Duodenal mucosa (tissue), 2 donors: ENCODE measurements around the gene RBFOX1.

Experiments
- H3K27ac ChIP-seq: one replicate; pipeline ENCODE4 v1.7.0; 2013; ENCODE audit warnings: low read depth, low read length
- H3K27me3 ChIP-seq, 2 donors: one replicate each; pipeline ENCODE4 v1.7.0; 2013; ENCODE audit warnings: low read length in 2 of 2, control low read depth in 1 of 2; ENCODE audit not compliant: insufficient read depth in 2 of 2, control insufficient read depth in 1 of 2
- H3K36me3 ChIP-seq, 2 donors: one replicate each; pipeline ENCODE4 v1.7.0; 2013; ENCODE audit warnings: low read length in 2 of 2, control low read depth in 1 of 2; ENCODE audit not compliant: insufficient read depth in 2 of 2, control insufficient read depth in 1 of 2
- H3K4me1 ChIP-seq, 2 donors: one replicate each; pipeline ENCODE4 v1.7.0; 2013; ENCODE audit warnings: low read length in 2 of 2, control low read depth in 1 of 2; ENCODE audit not compliant: insufficient read depth in 2 of 2, control insufficient read depth in 1 of 2
- H3K4me3 ChIP-seq, 2 donors: one replicate each; pipeline ENCODE4 v1.7.0; 2013; ENCODE audit warnings: low read length in 2 of 2, low read depth in 1 of 2
- H3K9ac ChIP-seq, 2 donors: one replicate each; pipeline ENCODE4 v1.7.0; 2013; ENCODE audit warnings: low read length in 2 of 2, low read depth in 1 of 2
- H3K9me3 ChIP-seq, 2 donors: one replicate each; pipeline ENCODE4 v1.7.0; 2013; ENCODE audit warnings: low read length in 2 of 2, control low read depth in 1 of 2; ENCODE audit not compliant: control insufficient read depth in 1 of 2

Gene RBFOX1

GRCh38 chr16:7372095-7372494, 39.5 kb downstream of the RBFOX1 start:
- Histone ChIP-seq H3K4me1 (no peaks in the 10 kb centered on the region), H3K9me3 (no peaks in the 10 kb centered on the region), H3K36me3 (no peaks in the 10 kb centered on the region), H3K4me3 (no peak overlapping the region), H3K9ac (no peak overlapping the region), H3K27ac (no peak overlapping the region), H3K27me3 (no peaks in the 10 kb centered on the region)

GRCh38 chr16:7373776-7374175, 41.1 kb downstream of the RBFOX1 start:
- H3K27ac ChIP-seq, result no peak overlapping the region
- no peak overlapping the region for H3K9ac ChIP-seq
- no peaks in the 10 kb centered on the region for H3K4me1 ChIP-seq
- H3K4me3 ChIP-seq, result no peak overlapping the region
- no peaks in the 10 kb centered on the region for H3K9me3 ChIP-seq
- no peaks in the 10 kb centered on the region for H3K36me3 ChIP-seq
- H3K27me3 ChIP-seq, result no peaks in the 10 kb centered on the region

DNA sequence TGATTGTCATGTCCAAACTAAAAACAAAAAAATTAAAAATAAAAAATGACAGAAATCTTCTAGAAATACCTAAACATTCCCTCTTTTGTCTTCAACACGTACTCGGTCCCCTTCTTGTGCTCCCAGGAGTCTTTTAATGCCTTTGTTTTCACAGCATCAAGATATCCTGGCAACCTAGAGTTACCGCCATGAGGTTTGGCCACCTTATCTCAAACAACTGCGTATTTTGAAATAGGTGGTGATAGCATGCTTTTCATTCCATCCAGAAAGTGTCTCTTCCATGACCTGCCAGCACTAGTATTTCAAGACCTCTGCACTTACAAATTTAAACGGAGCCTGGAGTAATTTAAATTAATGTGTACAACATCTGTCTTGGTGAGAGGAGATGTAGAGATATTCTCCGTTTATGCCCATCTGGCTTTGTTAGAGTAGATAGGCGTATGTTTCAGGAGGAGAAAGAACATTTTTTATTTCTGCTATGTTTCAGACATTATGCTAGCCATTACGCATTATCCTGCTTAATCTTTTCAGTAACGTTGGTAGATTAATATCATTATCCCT, 42.0 kb downstream of the RBFOX1 start:
- Histone ChIP-seq H3K27ac (no peak overlapping the region), H3K9me3 (no peaks in the 10 kb centered on the region), H3K27me3 (no peaks in the 10 kb centered on the region), H3K9ac (no peak overlapping the region), H3K4me1 (no peaks in the 10 kb centered on the region), H3K4me3 (no peak overlapping the region), H3K36me3 (no peaks in the 10 kb centered on the region)

DNA sequence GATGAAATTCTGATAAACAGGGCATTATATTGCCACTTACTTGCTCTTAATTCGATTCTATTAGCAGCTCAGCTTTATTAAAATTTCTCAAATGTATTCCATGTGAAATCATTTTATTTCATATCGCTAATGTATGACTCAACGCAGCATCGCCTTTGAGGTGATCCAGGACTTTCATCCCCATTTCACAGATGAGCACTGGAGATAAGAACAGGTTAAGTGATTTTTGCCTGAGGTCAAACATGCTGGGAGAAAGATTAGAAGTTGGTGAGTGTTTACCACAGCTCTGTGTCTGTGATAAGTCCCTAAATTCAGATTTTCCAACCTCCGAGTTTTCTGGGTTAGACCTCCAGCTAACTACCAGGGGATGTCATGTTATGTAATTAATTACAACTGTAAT, 43.6 kb downstream of the RBFOX1 start:
- H3K27ac ChIP-seq, result no peak overlapping the region
- no peaks in the 10 kb centered on the region for H3K27me3 ChIP-seq
- H3K36me3 ChIP-seq, result no peaks in the 10 kb centered on the region

DNA sequence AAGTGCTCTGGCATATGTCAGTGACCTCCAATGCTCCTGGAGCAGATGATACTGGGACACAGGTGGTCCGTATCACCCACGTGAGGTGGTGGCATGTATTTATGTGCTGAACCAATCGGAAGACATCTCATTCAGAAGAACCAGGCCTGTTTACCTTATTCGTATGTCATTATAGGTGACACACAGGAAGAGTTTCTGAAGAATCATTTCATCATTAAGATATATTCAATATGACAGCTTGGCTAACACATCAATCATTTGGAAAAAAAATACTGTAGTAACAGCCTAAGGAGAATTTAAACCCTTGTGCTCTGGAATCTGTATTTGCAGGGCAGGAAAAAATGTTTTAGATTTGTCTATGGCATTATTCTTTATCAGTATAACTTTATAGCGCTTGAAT, 44.6 kb downstream of the RBFOX1 start:
- no peak overlapping the region for H3K4me3 ChIP-seq
- no peak overlapping the region for H3K9ac ChIP-seq
- no peak overlapping the region for H3K27ac ChIP-seq
- H3K4me1 ChIP-seq, result no peaks in the 10 kb centered on the region
- H3K27me3 ChIP-seq, result no peaks in the 10 kb centered on the region
- no peaks in the 10 kb centered on the region for H3K9me3 ChIP-seq
- H3K36me3 ChIP-seq, result no peaks in the 10 kb centered on the region

More for the DNA sequence above, 43.6 kb downstream of the RBFOX1 start:
- no peaks in the 10 kb centered on the region for H3K9me3 ChIP-seq
- H3K4me1 ChIP-seq, result no peaks in the 10 kb centered on the region
- no peak overlapping the region for H3K9ac ChIP-seq
- H3K4me3 ChIP-seq, result no peak overlapping the region

- H3K36me3 ChIP-seq, result no peaks in the 10 kb centered on the region
- no peak overlapping the region for H3K4me3 ChIP-seq
- no peak overlapping the region for H3K9ac ChIP-seq
- H3K4me1 ChIP-seq, result no peaks in the 10 kb centered on the region
- no peaks in the 10 kb centered on the region for H3K27me3 ChIP-seq
- H3K27ac ChIP-seq, result no peak overlapping the region
- H3K9me3 ChIP-seq, result no peaks in the 10 kb centered on the region
Observed at GRCh38 chr16:7378024-7378695, 45.5 kb downstream of the RBFOX1 start.

DNA sequence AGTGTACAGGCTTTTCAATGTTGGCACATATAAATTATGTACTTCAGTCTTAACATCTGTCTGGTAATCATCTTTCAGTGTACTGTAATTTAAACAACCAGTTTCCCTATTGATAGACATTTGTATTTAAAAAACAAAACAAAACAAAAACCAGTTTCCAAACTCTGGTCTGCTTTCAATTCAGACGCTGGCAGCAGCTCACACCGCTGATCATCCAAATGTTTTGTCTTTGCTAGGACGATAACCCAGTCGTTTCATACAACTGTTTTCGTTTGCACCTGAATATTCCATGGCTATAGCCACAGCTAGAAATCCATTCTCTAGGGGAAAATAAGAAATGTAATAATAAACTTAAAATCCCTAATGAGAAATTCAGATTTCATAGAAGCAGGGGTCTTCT, 47.8 kb downstream of the RBFOX1 start:
- Histone ChIP-seq H3K27ac (no peak overlapping the region), H3K4me1 (no peaks in the 10 kb centered on the region), H3K9me3 (no peaks in the 10 kb centered on the region), H3K4me3 (no peak overlapping the region), H3K9ac (no peak overlapping the region), H3K27me3 (no peaks in the 10 kb centered on the region), H3K36me3 (no peaks in the 10 kb centered on the region)

DNA sequence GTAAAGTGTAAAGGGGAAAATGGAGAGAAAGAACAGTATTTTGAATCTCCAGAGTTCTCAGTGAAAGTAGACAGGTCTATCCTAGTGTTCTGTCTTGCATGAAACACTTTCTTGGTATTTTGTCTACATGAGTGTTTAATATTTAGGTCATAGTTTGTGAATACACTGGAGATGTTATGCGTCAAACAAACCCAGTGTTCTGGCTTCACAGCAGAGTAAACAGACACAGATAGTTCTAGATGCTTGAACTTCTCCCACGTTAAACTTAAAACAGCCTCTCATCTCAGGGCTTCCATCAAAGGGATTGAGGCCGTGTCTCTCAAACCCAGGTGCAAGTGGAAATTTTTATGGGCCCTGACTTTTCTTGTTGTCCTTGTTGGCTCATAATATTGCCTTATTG, 48.3 kb downstream of the RBFOX1 start:
- H3K9ac ChIP-seq, result no peak overlapping the region
- no peak overlapping the region for H3K27ac ChIP-seq
- no peaks in the 10 kb centered on the region for H3K9me3 ChIP-seq
- H3K4me3 ChIP-seq, result no peak overlapping the region
- no peaks in the 10 kb centered on the region for H3K4me1 ChIP-seq
- H3K36me3 ChIP-seq, result no peaks in the 10 kb centered on the region
- no peaks in the 10 kb centered on the region for H3K27me3 ChIP-seq

GRCh38 chr16:7381671-7382070, 49.0 kb downstream of the RBFOX1 start:
- H3K4me3 ChIP-seq, result no peak overlapping the region
- H3K9ac ChIP-seq, result no peak overlapping the region
- no peaks in the 10 kb centered on the region for H3K27me3 ChIP-seq
- H3K4me1 ChIP-seq, result no peaks in the 10 kb centered on the region
- H3K27ac ChIP-seq, result no peak overlapping the region
- no peaks in the 10 kb centered on the region for H3K9me3 ChIP-seq
- no peaks in the 10 kb centered on the region for H3K36me3 ChIP-seq

DNA sequence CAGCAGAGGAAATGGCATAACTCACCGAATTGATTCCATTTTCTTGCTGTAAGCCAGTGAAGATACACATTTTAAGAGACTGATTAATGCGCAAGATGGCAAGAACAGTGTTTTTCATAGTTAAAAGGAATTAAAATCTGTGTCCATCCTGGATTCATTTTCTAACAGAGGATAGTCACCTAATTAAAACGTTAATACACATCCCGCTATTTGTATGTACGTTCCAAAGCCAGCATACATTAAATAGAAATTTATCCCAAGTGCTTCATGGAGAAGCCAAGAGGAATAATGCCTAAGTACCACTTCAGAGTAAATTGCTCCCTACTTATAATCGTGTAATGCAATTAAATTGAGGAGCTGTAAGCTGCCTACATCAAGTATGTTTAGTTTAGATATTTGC, 49.9 kb downstream of the RBFOX1 start:
- no peaks in the 10 kb centered on the region for H3K27me3 ChIP-seq
- H3K4me1 ChIP-seq, result no peaks in the 10 kb centered on the region
- H3K36me3 ChIP-seq, result no peaks in the 10 kb centered on the region
- H3K27ac ChIP-seq, result no peak overlapping the region
- no peak overlapping the region for H3K4me3 ChIP-seq
- no peaks in the 10 kb centered on the region for H3K9me3 ChIP-seq
- no peak overlapping the region for H3K9ac ChIP-seq
